ENCODE results near the gene TRAPPC3.

Gene TRAPPC3

DNA sequence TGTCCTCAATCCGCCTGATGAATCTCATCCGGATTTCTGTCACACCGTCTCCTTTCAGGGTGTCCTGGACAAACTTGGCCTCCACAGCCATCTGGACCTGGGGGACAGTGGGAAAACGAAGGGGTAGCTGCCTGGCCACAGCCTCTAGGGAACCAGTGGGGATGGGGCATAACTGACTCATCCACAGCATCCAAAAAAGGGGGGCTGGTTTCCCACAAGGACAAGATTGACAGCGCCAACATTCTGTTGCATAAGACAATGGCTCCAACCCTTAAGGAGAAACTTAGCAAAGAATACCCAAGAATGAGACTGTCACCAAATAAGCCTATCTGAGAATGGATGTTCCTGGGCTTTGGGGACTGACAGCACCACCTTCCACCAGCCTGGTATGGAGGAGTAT is 12.1 kb downstream of the TRAPPC3 start:
- H3K4me3 ChIP-seq (ENCODE audit: low read depth, low read length), result no peak overlapping the region
- no peak for DNase-seq (ENCODE audit: low read depth)
- TF ChIP-seq, protein P1, sequence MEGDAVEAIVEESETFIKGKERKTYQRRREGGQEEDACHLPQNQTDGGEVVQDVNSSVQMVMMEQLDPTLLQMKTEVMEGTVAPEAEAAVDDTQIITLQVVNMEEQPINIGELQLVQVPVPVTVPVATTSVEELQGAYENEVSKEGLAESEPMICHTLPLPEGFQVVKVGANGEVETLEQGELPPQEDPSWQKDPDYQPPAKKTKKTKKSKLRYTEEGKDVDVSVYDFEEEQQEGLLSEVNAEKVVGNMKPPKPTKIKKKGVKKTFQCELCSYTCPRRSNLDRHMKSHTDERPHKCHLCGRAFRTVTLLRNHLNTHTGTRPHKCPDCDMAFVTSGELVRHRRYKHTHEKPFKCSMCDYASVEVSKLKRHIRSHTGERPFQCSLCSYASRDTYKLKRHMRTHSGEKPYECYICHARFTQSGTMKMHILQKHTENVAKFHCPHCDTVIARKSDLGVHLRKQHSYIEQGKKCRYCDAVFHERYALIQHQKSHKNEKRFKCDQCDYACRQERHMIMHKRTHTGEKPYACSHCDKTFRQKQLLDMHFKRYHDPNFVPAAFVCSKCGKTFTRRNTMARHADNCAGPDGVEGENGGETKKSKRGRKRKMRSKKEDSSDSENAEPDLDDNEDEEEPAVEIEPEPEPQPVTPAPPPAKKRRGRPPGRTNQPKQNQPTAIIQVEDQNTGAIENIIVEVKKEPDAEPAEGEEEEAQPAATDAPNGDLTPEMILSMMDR (conservative IDR thresholded peaks at IDR 0.05; ENCODE audit: low read depth, low read length), result no peak

DNA sequence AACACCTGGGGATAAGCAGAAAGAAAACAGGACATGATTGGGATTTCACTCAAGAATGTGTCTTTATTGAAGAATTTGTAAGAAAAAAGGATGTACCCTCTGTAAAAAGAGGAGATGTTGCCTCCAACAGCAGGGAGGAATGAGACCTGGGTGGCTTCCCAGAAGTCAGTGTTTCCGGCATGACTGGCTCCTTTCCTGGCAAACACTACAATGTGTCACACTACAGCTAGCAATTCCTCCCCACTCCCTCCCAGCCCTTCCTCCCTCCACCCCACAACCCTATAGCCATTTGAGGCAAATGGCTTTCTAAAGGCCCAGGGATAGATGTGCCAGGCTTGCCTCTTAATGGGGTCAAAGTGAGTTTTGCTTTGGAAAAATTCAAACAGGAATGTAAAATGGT is 12.8 kb downstream of the TRAPPC3 start:
- TF ChIP-seq, protein P1 (conservative IDR thresholded peaks at IDR 0.05; ENCODE audit: low read depth, low read length), result no peak

DNA sequence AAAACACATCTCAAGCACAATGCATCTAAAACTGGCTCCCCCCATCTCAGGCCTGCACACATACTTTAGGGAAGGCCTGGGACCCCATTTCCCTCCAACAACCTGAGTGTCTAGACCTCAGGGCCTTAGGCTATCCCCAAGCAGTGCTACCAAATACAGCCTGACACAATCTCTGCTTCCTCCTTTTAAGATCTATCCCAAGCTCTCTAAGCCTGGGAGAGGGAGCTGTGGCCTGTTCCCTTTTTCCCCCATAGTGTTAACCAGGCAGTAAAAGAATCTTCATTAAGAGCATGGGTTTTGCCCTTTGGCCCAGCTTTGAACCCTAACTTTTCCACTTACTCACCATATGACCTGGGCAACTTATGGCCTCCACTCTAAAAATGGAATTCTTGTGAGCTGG is 13.5 kb downstream of the TRAPPC3 start:
- TF ChIP-seq, protein P1 (conservative IDR thresholded peaks at IDR 0.05; ENCODE audit: low read depth, low read length), result no peak
- no peak for DNase-seq (ENCODE audit: low read depth)
- H3K4me3 ChIP-seq (ENCODE audit: low read depth, low read length), result no peak overlapping the region

More for the DNA sequence above, 12.8 kb downstream of the TRAPPC3 start:
- peak; percentile 77 for DNase-seq (ENCODE audit: low read depth)
- no peak overlapping the region for H3K4me3 ChIP-seq (ENCODE audit: low read depth, low read length)

DNA sequence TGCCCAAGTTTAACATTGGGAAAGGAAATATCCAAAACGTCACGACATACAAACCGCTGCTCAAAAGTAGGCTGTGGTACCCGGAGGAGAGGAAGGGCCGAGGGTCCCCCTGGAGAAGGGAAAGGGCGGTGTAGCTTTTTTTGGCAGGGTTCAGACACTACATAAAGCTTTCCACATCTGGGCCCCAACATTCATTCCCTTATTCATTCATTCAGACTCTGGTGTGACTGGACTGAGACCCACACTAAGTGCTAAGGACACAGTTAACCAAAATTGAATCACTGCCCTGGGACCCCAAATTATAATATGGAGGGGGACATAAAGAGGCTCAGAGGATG is 14.0 kb downstream of the TRAPPC3 start:
- no peak overlapping the region for H3K4me3 ChIP-seq (ENCODE audit: low read depth, low read length)
- no peak for DNase-seq (ENCODE audit: low read depth)
- TF ChIP-seq, protein P1 (conservative IDR thresholded peaks at IDR 0.05; ENCODE audit: low read depth, low read length), result no peak

DNA sequence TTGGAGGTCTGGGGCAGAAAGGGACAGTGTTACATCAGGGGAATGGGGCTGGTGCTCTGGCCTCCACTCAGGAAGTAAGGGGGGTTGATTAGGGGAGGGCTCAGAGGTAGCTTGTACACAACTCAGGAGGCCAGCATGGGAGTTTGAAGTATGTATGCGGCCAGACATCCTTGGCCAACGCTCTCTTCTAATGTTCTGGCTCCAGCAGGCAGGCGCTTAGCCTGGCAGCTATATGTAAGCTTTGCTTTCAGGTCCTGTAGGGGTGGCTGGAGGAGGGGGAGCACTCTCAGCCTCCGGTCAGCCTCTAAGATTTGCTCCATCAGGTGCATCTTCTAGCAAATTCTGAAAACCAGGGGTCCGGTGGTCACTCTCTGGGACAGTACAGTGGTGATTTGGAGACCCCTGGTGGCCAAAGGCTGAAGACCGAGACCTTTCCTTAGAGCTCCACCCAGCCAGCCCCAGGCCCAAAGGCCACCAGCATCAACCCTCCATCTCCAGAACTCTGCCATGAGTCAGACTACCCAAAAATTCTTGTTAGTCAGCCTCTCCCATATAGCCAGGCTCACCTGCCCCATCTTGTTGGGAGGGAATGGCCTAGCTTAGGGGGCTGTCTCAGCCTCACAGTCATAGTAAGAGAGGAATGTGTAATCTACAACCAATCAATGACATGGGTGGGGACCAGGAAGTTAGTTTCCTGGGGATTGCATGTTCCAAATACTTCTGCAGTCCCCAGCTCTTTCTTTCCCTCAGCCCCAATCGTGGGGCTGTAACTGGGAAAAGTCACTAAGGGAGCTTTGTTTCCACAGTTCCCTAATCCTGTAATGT is 14.6 kb downstream of the TRAPPC3 start:
- DNase-seq (ENCODE audit: low read depth), result peak; percentile 63
- TF ChIP-seq, protein P1 (conservative IDR thresholded peaks at IDR 0.05; ENCODE audit: low read depth, low read length), result peak; percentile 89
- no peak overlapping the region for H3K4me3 ChIP-seq (ENCODE audit: low read depth, low read length)

DNA sequence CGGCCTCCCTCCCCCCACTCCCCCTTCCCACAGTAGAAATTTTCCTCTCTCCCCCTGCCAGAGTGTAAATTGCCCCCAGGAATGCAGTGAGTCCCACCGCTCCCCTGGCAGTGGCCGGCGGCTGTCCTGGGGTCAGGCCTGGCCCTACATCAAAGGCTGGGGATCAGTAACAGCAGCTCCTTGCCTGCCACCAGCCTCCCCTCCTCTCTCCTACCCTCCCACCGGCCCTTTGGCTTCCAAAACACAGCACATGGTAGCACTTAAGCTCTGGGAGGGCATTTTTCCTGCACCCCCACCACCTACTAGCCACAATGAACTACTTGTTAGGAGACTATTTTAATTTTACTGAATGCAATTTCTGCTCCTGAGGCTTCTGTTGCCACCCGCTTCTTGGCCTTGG is 15.3 kb downstream of the TRAPPC3 start:
- TF ChIP-seq, protein P1 (conservative IDR thresholded peaks at IDR 0.05; ENCODE audit: low read depth, low read length), result no peak
- H3K4me3 ChIP-seq (ENCODE audit: low read depth, low read length), result no peak overlapping the region
- DNase-seq (ENCODE audit: low read depth), result no peak

DNA sequence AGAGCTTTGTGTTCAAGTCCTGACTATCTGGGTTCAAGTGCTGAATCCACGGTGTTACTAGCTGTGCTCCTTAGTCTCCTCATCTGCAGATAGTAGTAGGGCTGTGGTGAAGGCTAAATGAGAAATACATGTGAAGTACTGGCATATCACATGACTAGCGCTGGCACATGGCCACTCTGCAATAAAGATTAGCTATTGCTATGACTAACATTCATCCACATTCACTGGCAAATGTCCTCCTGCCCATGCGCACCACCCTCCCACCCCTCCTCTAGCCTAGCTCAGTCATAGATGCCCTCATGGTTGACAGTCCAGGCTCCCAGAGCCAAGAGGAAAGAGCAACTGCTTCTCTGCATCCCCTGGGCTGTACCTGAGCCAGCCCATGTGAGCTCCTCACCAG is 15.8 kb downstream of the TRAPPC3 start:
- H3K4me3 ChIP-seq (ENCODE audit: low read depth, low read length), result no peak overlapping the region
- peak; percentile 67 for DNase-seq (ENCODE audit: low read depth)

More for the DNA sequence above, 15.8 kb downstream of the TRAPPC3 start:
- TF ChIP-seq, protein P1 (conservative IDR thresholded peaks at IDR 0.05; ENCODE audit: low read depth, low read length), result no peak
